ENCODE measurements around the gene ERICH3.

DNA sequence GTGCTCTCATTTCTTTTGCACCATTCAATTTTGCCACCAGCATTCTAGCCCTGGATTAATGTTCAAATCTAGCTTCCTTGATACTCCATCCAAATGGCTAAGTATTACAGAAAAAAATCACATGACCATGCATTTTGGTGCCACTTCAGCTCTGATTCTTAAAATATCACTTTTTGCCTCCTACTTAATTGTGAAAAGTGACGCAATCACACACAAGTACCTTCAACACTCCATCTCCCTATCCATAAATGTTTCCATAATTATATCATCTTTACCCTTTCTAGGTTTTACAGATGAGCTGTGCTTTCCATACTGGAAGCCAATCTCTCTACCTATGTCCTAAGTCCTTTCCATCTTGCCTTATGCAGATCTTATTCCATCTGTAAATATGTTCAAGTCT lies 43.2 kb upstream of the ERICH3 start:
- TF ChIP-seq, protein P1, sequence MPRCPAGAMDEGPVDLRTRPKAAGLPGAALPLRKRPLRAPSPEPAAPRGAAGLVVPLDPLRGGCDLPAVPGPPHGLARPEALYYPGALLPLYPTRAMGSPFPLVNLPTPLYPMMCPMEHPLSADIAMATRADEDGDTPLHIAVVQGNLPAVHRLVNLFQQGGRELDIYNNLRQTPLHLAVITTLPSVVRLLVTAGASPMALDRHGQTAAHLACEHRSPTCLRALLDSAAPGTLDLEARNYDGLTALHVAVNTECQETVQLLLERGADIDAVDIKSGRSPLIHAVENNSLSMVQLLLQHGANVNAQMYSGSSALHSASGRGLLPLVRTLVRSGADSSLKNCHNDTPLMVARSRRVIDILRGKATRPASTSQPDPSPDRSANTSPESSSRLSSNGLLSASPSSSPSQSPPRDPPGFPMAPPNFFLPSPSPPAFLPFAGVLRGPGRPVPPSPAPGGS (IDR thresholded peaks at IDR 0.05) = no peak
- TF ChIP-seq, protein P2, sequence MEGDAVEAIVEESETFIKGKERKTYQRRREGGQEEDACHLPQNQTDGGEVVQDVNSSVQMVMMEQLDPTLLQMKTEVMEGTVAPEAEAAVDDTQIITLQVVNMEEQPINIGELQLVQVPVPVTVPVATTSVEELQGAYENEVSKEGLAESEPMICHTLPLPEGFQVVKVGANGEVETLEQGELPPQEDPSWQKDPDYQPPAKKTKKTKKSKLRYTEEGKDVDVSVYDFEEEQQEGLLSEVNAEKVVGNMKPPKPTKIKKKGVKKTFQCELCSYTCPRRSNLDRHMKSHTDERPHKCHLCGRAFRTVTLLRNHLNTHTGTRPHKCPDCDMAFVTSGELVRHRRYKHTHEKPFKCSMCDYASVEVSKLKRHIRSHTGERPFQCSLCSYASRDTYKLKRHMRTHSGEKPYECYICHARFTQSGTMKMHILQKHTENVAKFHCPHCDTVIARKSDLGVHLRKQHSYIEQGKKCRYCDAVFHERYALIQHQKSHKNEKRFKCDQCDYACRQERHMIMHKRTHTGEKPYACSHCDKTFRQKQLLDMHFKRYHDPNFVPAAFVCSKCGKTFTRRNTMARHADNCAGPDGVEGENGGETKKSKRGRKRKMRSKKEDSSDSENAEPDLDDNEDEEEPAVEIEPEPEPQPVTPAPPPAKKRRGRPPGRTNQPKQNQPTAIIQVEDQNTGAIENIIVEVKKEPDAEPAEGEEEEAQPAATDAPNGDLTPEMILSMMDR (IDR thresholded peaks at IDR 0.05) = no peak
- no peak for TF ChIP-seq POLR2A (IDR thresholded peaks at IDR 0.05; ENCODE audit: low read length)
- no peak for TF ChIP-seq EP300 (IDR thresholded peaks at IDR 0.05)
- TF ChIP-seq SMC3 (IDR thresholded peaks at IDR 0.05) = no peak
- TF ChIP-seq CBX8 (IDR thresholded peaks at IDR 0.05) = no peak
- TF ChIP-seq, protein P3, sequence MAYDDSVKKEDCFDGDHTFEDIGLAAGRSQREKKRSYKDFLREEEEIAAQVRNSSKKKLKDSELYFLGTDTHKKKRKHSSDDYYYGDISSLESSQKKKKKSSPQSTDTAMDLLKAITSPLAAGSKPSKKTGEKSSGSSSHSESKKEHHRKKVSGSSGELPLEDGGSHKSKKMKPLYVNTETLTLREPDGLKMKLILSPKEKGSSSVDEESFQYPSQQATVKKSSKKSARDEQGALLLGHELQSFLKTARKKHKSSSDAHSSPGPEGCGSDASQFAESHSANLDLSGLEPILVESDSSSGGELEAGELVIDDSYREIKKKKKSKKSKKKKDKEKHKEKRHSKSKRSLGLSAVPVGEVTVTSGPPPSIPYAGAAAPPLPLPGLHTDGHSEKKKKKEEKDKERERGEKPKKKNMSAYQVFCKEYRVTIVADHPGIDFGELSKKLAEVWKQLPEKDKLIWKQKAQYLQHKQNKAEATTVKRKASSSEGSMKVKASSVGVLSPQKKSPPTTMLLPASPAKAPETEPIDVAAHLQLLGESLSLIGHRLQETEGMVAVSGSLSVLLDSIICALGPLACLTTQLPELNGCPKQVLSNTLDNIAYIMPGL (CRISPR knock-in tag; IDR thresholded peaks at IDR 0.05; ENCODE audit: borderline replicate concordance) = no peak
- no peak for TF ChIP-seq MYC (IDR thresholded peaks at IDR 0.05; ENCODE audit: borderline replicate concordance, low read length)
- TF ChIP-seq ESRRA (IDR thresholded peaks at IDR 0.05; ENCODE audit: borderline replicate concordance, low read length) = no peak

All from A549 (cell line).